HG03103 (cell line): ENCODE measurements around the gene IRAG1.

Experiments used
- ATAC-seq: cut with Tn5 transposase; IDR thresholded peaks from one replicate; pipeline ENCODE4 v1.9.1; 2021; ENCODE audit warnings: low read depth; ENCODE audit not compliant: unreplicated experiment

Gene IRAG1

DNA sequence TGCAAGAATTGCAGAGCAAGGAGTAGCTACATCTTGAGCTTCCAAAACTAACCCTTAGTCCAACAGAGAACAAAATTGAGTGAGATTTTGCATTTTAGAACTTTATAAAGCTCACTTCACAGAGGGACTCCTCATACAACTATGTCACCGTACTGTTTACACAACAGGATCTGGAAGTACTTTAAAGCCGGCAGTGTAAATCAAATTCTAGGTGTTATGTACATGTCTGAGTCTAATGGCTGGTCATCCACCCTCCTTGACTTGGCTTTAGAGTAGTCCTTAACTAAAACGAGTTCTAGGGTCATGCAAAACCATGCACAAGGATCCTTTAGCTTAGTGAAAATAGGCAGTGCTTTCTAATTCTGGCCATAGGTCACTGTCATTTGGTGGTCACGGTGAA lies 23.5 kb downstream of the IRAG1 start:
- no peak for ATAC-seq

GRCh38 chr11:10669258-10670033 lies 24.1 kb downstream of the IRAG1 start:
- ATAC-seq = no peak

DNA sequence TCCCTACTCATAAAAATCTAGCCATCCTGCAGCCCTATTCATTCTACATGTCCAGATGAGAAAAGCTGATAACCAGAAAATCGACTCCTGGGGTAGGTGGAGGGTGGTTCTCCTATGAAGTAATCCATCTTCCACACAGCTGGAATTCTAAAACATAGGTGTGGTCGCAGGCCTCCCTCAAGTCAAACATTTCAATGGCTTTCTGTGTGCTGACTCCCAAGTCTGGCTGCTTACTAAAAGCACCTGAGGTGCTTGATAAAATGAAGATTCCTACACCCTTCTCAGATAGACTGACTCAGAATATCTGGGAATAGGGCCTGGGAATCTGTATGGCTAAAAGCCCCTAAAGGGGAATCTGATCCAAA lies 26.1 kb downstream of the IRAG1 start:
- ATAC-seq = no peak

- no peak for ATAC-seq
Observed at GRCh38 chr11:10666556-10667520, 26.7 kb downstream of the IRAG1 start.

DNA sequence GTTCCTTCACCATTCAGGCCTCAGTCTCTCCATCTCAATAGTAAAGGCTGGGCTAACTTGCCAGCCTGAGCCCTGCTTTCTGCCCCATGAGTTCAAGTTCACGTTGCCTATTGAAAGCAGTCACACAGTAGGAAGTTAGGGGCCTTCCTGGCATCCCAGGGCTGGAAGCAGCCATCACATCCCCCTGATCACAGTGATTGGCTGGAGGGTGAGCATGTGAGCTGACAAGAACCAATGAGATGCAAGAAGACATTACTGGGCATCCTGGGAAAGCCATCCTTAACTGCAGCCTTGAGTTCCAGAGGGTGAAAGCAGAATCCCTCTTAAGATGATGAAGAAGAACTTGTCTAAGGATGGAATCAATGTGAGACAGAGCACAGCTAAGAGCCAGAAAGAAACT lies 29.1 kb downstream of the IRAG1 start:
- ATAC-seq = no peak

DNA sequence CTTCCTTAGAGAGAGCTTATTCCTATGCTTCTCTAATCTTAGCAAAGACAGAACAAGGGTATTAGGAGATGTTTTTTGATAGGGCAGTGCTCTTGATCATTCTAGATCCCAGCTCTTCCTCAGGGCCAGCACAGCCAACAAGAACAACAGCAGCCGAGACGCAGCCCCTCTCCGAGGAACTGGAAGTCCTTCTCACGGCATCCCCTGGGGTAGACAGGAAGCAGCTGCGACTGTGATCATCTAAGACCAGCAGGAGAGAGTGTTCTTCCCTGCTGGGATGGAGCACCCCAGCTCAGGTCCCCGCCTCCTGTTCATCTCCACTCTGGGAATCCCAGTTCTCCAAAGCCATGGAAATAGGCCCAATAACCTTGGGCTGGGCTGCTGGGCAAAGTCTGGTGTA lies 29.6 kb downstream of the IRAG1 start:
- ATAC-seq = no peak

- no peak for ATAC-seq
Observed at GRCh38 chr11:10663365-10663764, 30.2 kb downstream of the IRAG1 start.

GRCh38 chr11:10660323-10660722 lies 33.2 kb downstream of the IRAG1 start:
- ATAC-seq = no peak

- no peak for ATAC-seq
Observed at GRCh38 chr11:10659339-10660216, 34.0 kb downstream of the IRAG1 start.

- no peak for ATAC-seq
Observed at GRCh38 chr11:10658621-10659338, 34.8 kb downstream of the IRAG1 start.

GRCh38 chr11:10657308-10658271 lies 36.0 kb downstream of the IRAG1 start:
- ATAC-seq = no peak

DNA sequence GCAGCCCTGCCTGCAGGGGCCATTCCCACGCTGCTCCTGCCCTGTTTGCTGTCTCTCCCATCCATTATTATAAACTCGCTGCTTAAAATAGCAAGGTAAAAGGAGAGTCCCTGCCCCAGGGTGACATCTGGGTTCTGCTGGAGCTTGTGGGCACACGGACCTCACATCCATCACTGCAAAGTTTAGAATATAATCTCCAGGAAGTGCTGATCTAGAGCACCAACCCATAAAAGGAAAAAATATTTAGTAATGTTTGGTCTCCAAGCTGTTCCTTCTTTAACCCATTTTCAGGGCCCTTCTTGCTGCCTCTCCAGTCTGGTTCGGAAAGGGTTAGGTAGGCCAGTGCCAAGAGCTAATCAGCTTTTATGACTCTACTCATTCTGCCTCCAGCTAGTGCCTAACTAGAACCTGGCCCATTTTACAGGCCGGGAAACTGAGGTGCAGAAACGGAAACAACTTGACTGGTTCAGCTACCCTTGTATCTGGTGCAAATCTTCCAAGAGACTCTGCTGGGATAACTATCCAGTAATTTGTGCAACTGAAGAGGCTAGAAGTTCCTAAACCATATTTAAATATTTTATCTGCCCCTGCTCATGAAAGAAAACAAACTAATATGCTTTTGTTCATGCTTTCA lies 37.5 kb downstream of the IRAG1 start:
- ATAC-seq = no peak

DNA sequence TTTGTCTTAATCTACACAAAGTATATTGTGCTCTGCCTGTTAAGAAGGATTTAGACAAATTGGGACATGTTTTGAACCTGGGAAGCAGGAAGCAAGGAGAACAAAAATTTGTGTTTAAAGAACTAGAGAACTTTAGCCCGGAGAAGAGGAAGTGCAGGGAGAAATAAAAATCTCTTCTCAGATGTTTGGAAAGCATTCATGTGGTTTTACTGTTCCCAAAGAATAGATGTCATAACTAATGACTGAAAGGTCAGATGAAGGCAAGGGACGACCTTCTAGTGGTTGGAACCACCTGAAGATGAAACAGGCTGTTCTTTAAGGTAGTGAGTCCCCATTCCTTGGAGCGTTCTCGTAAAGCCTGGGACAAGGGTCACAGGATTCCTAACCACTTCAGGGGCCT lies 38.3 kb downstream of the IRAG1 start:
- no peak for ATAC-seq

- no peak for ATAC-seq
Observed at GRCh38 chr11:10654811-10655150, 38.8 kb downstream of the IRAG1 start.

DNA sequence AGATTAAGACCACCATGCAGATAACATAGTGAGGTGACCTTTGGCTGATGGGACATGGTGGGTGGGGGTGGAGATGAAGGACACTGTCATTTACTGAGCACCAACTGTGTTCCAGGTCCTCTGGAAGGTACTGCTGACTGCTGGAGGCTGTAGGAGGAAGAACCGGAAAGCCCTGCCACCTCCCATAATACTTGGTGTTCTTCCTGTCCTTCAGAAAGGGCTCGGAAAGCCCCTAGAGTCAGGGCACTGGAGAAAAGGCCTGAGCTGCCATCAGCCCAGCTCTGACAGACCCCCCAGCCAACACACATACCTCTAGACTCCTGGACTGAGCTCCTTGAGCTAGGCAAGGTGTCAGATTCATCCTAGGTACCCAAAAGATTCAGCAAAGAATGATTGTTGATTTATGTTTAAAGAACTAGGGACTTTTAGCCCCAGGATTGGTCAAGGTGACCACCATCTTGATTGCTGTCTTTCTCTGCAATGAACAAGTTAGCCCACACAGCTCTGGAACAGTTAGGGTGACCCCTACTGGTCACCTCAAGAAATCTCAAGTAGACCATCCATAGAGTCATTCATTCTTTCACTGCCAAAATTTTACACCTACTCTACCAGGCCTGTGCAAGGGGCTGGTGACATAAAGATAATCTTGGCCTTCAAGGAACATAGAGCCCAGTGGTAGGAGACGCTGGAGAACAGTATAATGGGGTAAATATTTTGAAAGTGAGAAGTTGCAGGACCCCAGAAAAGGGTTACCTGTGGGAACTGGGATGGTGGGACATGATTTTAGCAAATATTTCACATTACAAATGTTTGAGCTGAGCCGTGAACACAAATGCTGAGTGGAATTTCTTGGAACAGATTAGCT lies 39.4 kb downstream of the IRAG1 start:
- ATAC-seq = no peak

- ATAC-seq = no peak
Observed at GRCh38 chr11:10653261-10653660, 40.3 kb downstream of the IRAG1 start.

DNA sequence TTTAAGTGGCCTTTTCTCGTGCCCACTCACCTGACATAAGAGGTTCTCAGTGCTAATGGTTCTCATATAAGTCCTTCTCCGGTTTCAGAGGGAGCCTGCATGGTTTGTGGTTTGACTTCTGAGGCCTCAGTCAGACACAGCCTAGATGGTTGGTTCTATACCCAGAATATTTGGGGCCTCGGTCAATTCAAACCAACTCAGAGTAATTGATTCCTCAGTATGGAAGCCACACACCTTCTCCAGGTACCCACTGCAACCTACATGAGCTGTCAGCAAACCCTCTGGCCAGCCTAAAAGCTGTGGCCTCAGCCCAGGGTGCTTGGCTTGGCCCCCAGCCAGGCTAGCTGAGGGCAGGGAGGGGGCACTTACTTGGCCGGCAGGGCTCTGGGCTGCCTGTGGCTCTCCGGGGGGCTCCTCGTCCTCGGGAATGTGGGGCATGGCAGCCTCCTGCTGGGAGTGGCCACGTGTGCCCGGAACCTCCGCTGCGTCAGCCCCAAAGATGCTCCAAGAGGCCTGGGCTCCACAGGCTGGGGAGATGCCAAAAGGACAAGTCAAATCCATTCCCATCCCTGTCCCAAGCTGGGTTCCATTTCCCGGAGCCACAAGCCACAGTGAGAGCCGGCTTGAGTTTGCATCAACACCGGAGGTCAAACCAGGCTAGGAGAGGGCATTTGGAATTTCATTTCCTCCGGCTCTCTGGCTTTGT lies 41.7 kb downstream of the IRAG1 start:
- ATAC-seq = no peak
